ENCODE measurements around the gene CBX3. TPM values are rescaled to one million over a fixed set of nuclear protein-coding genes. Genes with fewer than 3 reads are reported as not detected.
"Not testable (repeated sequence)": the region's sequence is repeated elsewhere in the genome, so short reads cannot be mapped to it uniquely, and the experiment has no call there.

Gene CBX3
- total and polyA plus RNA-seq, 5 experiments from 2014 or later, result 105 to 205 (median 114) TPM

DNA sequence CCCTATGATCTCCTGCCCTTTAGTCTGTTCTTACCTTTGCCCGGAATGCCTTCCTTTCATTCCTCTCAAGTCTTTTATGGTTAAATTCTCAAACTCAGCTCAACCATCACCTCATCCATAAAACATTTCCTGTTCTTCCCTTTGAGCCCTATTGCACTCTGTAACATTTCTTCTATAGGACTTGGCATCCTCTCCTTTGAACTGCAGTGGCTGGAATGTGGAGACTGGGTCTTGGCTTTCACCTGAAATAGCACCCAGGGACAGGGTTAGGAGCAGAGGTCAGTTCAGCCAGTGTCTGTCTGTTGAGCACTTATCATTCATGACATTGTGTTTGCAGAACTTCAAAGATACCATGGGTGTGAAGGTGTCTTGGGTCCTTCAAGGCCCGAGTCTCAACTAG is 42.3 kb upstream of the CBX3 start:
- Mint-ChIP-seq H3K4me1 (peaks cover 18 to 50% (median 31%) of the 10 kb centered on the region in 4 donors), H3K9me3 (peaks cover 0 to 3% (median 0%) of the 10 kb centered on the region in 9 donors), H3K27me3 (no peaks in the 10 kb centered on the region), H3K27ac (peak overlapping the region in 5 of 10 donors; percentile 0 to 67 (median 4)), H3K36me3 (no peaks in the 10 kb centered on the region), H3K4me3 (no peak overlapping the region)
- no peak for DNase-seq
- no peak for ATAC-seq
- POLR2A ChIA-PET, result interaction anchor here (0.9 to 1.7 kb wide), 2 partner anchors 33 to 36 kb away, joined by 3 to 6 read pairs; no protein-coding TSS in a partner anchor

DNA sequence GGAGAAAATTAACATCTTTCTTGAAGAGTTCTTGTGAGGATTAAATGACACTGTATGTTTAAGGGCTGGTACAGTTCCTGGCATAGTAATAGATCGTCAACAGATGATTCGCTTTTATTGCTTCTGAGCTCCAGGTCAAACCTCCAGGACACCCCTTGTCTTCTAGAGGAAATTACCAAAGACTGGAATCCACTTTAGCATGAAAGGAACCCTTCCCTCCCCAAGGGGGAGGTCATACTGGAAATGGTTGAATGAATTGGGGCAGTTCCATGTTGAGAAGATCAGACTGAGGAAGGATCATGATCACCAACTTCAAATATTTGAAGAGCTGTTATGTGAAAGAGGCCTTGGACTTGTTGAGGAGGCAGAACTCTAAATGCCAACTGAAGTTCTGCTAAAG is 40.6 kb upstream of the CBX3 start:
- Mint-ChIP-seq H3K9me3 (peaks cover 0 to 5% (median 0%) of the 10 kb centered on the region in 9 donors), H3K36me3 (no peaks in the 10 kb centered on the region), H3K27me3 (no peaks in the 10 kb centered on the region), H3K27ac (no peak overlapping the region), H3K4me3 (no peak overlapping the region), H3K4me1 (peaks cover 11 to 33% (median 19%) of the 10 kb centered on the region in 4 donors)
- DNase-seq (no peak), ATAC-seq (no peak)
- POLR2A ChIA-PET, result interaction anchor here (0.8 to 1.9 kb wide), 5 partner anchors 9 to 68 kb away, joined by 3 to 10 read pairs (median 6); partner anchors contain the start of gene NFE2L3

DNA sequence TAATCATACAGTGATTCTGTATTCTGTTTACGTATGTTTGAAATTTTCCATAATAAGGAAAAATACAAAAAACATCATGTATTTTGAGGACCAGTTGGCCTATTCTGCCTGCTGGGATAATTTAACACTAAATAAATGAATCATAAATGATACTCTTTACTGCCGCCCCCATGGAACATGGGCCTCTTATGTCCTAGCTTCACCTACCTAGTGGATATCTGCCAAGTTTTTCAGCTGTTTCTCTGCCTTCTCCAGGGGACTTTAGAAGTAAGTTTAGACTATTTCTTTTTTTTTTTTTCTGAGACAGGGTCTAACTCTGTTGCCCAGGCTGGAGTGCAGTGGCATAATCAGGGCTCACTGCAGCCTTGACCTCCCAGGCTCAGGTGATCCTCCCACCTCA is 39.1 kb upstream of the CBX3 start:
- POLR2A ChIA-PET, result interaction anchor here (0.7 kb wide), 1 partner anchor 64 kb away, joined by 3 read pairs; no protein-coding TSS in a partner anchor
- ATAC-seq (no peak), DNase-seq (no peak)
- Mint-ChIP-seq H3K9me3 (peaks cover 0 to 5% (median 0%) of the 10 kb centered on the region in 9 donors), H3K36me3 (no peaks in the 10 kb centered on the region), H3K27me3 (no peaks in the 10 kb centered on the region), H3K4me1 (peaks cover 13 to 29% (median 22%) of the 10 kb centered on the region in 4 donors), H3K27ac (no peak overlapping the region), H3K4me3 (no peak overlapping the region)

DNA sequence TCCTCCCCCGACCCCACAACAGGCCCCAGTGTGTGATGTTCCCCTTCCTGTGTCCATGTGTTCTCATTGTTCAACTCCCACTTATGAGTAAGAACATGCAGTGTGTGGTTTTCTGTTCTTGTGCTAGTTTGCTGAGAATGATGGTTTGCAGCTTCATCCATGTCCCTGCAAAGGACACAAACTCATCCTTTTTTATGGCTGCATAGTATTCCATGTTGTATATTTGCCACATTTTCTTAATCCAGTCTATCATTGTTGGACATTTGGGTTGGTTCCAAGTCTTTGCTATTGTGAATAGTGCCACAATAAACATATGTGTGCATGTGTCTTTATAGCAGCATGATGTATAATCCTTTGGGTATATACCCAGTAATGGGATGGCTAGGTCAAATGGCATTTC is 37.7 kb upstream of the CBX3 start:
- H3K27ac Mint-ChIP-seq, H3K4me3 Mint-ChIP-seq, H3K36me3 Mint-ChIP-seq, H3K9me3 Mint-ChIP-seq, ATAC-seq, DNase-seq, H3K27me3 Mint-ChIP-seq: not testable (repeated sequence)
- POLR2A ChIA-PET, result interaction anchor here (1.1 kb wide), 1 partner anchor 10 kb away, joined by 3 read pairs; no protein-coding TSS in a partner anchor
- H3K4me1 Mint-ChIP-seq, result peaks cover 16 to 21% (median 18%) of the 10 kb centered on the region in 4 donors

DNA sequence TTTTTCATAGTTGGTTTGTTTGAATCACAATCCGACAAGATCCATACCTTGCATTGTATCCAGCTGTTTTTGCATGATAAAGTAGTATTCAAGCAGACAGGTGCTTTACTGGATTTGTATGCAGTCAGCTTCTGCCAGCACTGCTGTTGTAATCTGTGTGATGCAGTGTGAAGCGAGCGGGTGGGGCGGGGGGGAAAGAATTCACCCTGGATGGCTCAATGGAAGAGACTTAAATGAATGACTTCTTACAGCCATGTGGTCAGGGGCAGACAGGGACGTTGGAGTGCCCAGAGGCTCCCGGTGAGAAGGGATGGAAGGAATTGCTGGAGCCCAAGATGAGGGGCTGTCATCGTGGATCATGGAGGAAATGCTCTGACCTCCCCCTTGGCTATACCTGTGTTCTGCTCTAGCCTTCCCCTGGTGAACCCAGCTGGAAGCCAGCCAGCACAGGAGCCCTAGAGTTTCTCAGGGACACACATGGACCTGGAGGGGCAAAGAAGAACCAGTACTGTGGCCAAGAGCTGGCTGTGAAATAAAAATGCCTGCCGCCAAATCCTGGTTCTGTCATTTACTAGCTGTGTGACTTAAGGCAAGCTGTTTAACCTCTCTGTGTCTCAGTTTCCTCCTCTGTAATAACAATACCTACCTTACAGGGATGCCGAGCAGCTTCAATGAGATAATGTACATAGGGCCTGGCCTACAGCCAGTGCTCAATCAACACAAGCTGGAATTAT is 35.4 kb upstream of the CBX3 start:
- H3K4me3 Mint-ChIP-seq, result no peak overlapping the region
- peaks cover 0 to 4% (median 0%) of the 10 kb centered on the region in 9 donors for H3K9me3 Mint-ChIP-seq
- POLR2A ChIA-PET, result interaction anchor here (0.6 to 1.7 kb wide), 3 partner anchors 14 to 29 kb away, joined by 3 to 7 read pairs (median 3); partner anchors contain the start of gene NFE2L3
- peak overlapping the region in 4 of 10 donors; percentile 4 to 86 (median 48) for H3K27ac Mint-ChIP-seq
- ATAC-seq (no peak), DNase-seq (no peak)
- no peaks in the 10 kb centered on the region for H3K27me3 Mint-ChIP-seq
- H3K36me3 Mint-ChIP-seq, result peaks cover 0 to 9% (median 7%) of the 10 kb centered on the region in 3 donors
- H3K4me1 Mint-ChIP-seq, result peaks cover 10 to 14% (median 13%) of the 10 kb centered on the region in 4 donors

DNA sequence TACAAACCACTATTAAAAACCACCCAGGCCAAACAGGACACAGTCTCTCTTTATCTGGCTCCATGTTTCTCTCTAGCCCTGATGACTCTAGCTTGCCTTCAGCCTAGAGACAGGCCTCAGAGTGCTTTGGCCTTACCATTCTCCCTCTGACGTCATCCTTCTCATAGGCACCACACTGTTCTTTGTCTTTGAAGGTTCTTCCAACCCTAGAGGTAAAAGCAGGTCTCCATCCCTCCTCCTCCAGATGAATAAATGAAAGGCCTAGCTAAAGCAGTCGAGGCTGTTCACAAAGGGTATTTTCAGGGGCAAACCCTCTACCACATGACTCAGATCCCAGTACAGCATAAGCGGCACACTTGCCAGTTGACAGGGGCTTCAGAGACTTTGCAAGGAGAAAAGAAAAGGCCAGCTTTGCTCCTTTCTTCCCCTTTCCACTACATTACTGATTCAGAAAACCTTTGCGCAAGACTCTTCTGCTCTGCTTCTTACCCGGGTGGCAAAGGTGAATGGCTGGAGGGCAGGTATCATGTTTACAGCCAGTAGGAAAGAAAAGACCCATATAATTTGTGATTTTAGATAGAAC is 34.8 kb upstream of the CBX3 start:
- POLR2A ChIA-PET, result interaction anchor here (0.6 to 1.7 kb wide), 5 partner anchors 10 to 28 kb away, joined by 3 to 7 read pairs (median 3); partner anchors contain the start of gene NFE2L3
- ATAC-seq (no peak), DNase-seq (no peak)
- peaks cover 0 to 4% (median 0%) of the 10 kb centered on the region in 9 donors for H3K9me3 Mint-ChIP-seq
- H3K27me3 Mint-ChIP-seq, result no peaks in the 10 kb centered on the region
- peak overlapping the region in 4 of 10 donors; percentile 1 to 19 (median 10) for H3K4me3 Mint-ChIP-seq
- peaks cover 0 to 11% (median 8%) of the 10 kb centered on the region in 3 donors for H3K36me3 Mint-ChIP-seq
- H3K4me1 Mint-ChIP-seq, result peaks cover 10 to 14% (median 13%) of the 10 kb centered on the region in 4 donors
- H3K27ac Mint-ChIP-seq, result peak overlapping the region in 7 of 10 donors; percentile 4 to 86 (median 49)

DNA sequence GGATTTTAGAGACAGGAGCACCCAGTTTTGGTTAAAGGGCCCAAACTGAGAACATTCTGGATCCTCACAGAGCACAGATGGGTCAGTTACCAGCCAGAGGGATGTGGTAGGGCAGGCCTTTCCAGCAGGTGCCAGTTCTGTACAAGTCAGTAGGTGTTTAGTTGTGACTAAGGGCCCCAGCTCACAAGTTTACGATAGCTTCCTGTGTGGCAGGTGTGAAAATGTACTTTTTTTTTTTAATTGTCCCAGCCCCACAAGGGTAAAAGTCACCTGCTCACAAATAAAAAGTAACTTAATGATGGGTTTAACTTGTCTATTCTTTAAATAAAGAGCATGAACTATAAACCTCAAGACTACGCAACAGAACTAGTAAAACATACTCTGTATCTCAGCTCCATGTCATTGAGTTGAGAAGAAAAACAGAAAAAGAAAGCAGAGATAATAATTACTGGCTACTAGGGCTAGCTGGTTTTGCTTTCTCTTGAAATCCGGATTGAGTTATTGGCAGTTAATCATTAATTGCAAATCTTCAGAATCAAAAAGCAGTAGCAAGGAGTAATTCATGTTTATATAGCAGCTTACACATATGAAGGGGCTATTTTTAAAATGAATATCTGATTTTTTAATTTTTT is 34.1 kb upstream of the CBX3 start:
- POLR2A ChIA-PET, result interaction anchor here (0.7 to 1.7 kb wide), 5 partner anchors 10 to 33 kb away, joined by 3 to 7 read pairs (median 4); partner anchors contain the start of gene NFE2L3
- Mint-ChIP-seq H3K27ac (peak overlapping the region in 6 of 10 donors; percentile 39 to 86 (median 50)), H3K4me1 (peaks cover 10 to 14% (median 13%) of the 10 kb centered on the region in 4 donors), H3K4me3 (peak overlapping the region in 2 of 10 donors; percentile 1 to 2), H3K27me3 (no peaks in the 10 kb centered on the region), H3K9me3 (peaks cover 0 to 4% (median 0%) of the 10 kb centered on the region in 9 donors), H3K36me3 (peaks cover 0 to 11% (median 8%) of the 10 kb centered on the region in 3 donors)
- DNase-seq, result no peak
- peak; percentile 20 to 49 for ATAC-seq

DNA sequence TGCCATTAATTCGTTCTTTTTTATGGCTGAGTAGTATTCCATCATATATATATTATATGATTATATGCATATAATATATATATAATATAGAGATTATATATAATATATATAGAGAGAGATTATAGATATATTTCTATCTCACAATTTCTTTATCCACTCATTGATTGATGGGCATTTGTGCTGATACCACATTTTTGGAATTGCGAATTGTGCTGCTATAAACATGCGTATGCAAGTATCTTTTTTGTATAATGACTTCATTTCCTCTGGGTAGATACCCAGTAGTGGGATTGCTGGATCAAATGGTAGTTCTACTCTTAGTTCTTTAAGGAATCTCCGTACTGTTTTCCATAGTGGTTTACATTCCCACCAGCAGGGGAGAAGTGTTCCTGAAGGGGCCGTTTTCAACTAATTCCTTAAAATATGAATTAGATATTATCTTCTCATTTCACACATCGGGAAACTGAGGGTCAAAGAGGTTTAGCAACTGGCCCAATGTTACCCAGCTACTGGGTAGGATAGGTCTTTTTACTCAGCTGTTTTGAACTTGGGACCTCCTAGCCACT is 33.0 kb upstream of the CBX3 start:
- no peaks in the 10 kb centered on the region for H3K27me3 Mint-ChIP-seq
- H3K36me3 Mint-ChIP-seq, result peaks cover 0 to 11% (median 8%) of the 10 kb centered on the region in 3 donors

DNA sequence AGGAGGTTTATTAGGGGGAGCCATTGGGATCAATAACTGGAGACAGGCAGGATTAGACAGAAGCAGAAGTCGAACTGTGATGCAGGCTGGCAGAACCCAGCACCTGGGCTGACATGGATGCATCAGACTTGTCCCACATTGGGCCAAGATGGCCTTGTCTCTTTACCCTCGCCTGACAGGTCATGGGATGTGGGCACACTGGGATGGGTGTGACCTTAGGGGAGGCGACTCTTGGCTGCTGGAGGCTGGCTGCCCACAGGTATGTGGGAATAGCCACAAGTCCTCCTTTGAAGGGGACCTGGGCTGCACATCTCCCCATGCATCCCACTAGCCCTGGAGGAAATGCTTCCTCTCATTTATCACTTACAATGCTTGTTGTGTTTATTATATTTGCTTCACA is 32.3 kb upstream of the CBX3 start:
- H3K27me3 Mint-ChIP-seq, result no peaks in the 10 kb centered on the region
- H3K4me3 Mint-ChIP-seq, result no peak overlapping the region
- DNase-seq (no peak), ATAC-seq (no peak)
- H3K36me3 Mint-ChIP-seq, result peaks cover 0 to 11% (median 8%) of the 10 kb centered on the region in 3 donors
- peaks cover 13 to 21% (median 13%) of the 10 kb centered on the region in 4 donors for H3K4me1 Mint-ChIP-seq
- H3K27ac Mint-ChIP-seq, result no peak overlapping the region
- POLR2A ChIA-PET, result interaction anchor here (1.4 kb wide), 1 partner anchor 8 kb away, joined by 10 read pairs; no protein-coding TSS in a partner anchor
- H3K9me3 Mint-ChIP-seq, result peaks cover 0 to 3% (median 0%) of the 10 kb centered on the region in 9 donors

More for the DNA sequence above, 33.0 kb upstream of the CBX3 start:
- DNase-seq (no peak), ATAC-seq (no peak)
- peaks cover 0 to 4% (median 0%) of the 10 kb centered on the region in 9 donors for H3K9me3 Mint-ChIP-seq
- H3K4me3 Mint-ChIP-seq, result no peak overlapping the region
- H3K27ac Mint-ChIP-seq, result no peak overlapping the region
- POLR2A ChIA-PET, result no interaction called here
- H3K4me1 Mint-ChIP-seq, result peaks cover 8 to 14% (median 13%) of the 10 kb centered on the region in 4 donors

DNA sequence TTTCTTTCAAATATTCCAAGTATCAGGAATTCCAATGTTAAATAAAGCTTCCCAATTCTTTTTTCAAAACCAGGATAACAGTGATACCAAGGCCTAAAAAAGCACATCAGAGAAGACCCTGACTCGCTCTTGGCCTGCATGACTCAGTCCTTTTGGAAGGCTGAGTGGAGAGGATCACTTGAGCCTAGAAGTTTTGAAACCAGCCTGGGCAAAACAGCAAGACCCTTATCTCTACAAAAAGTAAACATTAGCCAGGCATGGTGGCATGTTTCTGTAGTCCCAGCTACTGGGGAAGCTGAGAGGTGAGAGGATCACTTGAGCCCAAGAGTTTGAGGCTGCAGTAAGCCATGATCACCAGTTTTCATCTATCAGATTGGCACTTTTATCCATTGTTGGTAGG is 30.9 kb upstream of the CBX3 start:
- POLR2A ChIA-PET, result interaction anchor here (1.1 to 1.9 kb wide), 3 partner anchors 10 to 21 kb away, joined by 6 to 10 read pairs (median 7); no protein-coding TSS in a partner anchor
- ATAC-seq, result no peak
- Mint-ChIP-seq H3K27ac (no peak overlapping the region), H3K27me3 (no peaks in the 10 kb centered on the region), H3K36me3 (peaks cover 0 to 11% (median 8%) of the 10 kb centered on the region in 3 donors), H3K9me3 (no peaks in the 10 kb centered on the region), H3K4me1 (peaks cover 13 to 23% (median 13%) of the 10 kb centered on the region in 4 donors), H3K4me3 (no peak overlapping the region)
- no peak for DNase-seq

DNA sequence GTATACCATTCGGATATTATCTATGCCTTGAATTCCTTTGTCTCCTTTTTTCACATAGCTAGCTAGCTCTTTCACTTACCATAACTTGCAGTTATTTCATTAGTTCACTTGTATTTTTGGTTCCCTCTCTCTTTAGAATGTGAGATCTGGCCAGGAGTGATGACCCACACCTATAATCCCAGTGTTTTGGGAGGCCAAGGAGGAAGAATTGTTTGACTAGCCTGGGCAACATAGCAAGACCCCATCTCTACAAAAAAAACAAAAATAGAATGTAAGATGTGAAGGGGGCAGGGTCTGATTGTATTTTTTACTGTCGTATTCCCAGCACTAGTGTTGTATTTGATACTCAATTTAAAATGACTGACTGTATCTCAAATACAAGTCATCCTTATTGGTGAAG is 29.9 kb upstream of the CBX3 start:
- DNase-seq (no peak), ATAC-seq (no peak)
- no peaks in the 10 kb centered on the region for H3K9me3 Mint-ChIP-seq
- peaks cover 0 to 11% (median 8%) of the 10 kb centered on the region in 3 donors for H3K36me3 Mint-ChIP-seq
- no peaks in the 10 kb centered on the region for H3K27me3 Mint-ChIP-seq
- no peak overlapping the region for H3K4me3 Mint-ChIP-seq
- H3K27ac Mint-ChIP-seq, result no peak overlapping the region
- POLR2A ChIA-PET, result interaction anchor here (0.8 to 1.9 kb wide), 2 partner anchors 11 to 14 kb away, joined by 3 to 7 read pairs; no protein-coding TSS in a partner anchor
- H3K4me1 Mint-ChIP-seq, result peaks cover 11 to 21% (median 11%) of the 10 kb centered on the region in 4 donors

All from naive thymus-derived CD8-positive, alpha-beta T cell (primary cell).